GM12878 (cell line): ENCODE results near the gene ZNF333. TPM values are rescaled to one million over a fixed set of nuclear protein-coding genes. Genes with fewer than 3 reads are reported as not detected.

Source experiments
- ATAC-seq: fragments of 200-7000 bp; cut with Tn5 transposase; 3 replicates; pipeline ENCODE4 v1.9.1; 2020; ENCODE audit warnings: mild to moderate bottlenecking, moderate library complexity
- BruUV-seq: library from RNA; stranded (reverse); fragments of 400-500 nt; replicated peaks from 2 replicates; lab custom pipeline; 2021; lab: Mats Ljungman, UMichigan
- CTCF ChIA-PET: fragments of 300-600 bp; sonication (Branson Sonifier 250); formaldehyde crosslinking; extraction: SDS; loops from one replicate; lab custom pipeline; 2021; ENCODE audit warnings: inconsistent platforms; lab: Yijun Ruan, JAX
- POLR2A ChIA-PET: fragments of 350-600 bp; formaldehyde crosslinking; extraction: SDS; loops from one replicate; lab custom pipeline; 2021; ENCODE audit warnings: inconsistent platforms; lab: Charles Lee
- RAD21 ChIA-PET: fragments of 300-600 bp; sonication (Branson Sonifier 250); formaldehyde crosslinking; loops from one replicate; lab custom pipeline; 2023; ENCODE audit warnings: antibody characterized with exemption; ENCODE audit not compliant: unreplicated experiment; lab: Charles Lee
- SMC1A ChIA-PET: fragments of 300-600 bp; sonication (Branson Sonifier 250); formaldehyde crosslinking; loops from one replicate; lab custom pipeline; 2023; ENCODE audit not compliant: unreplicated experiment, uncharacterized antibody; lab: Charles Lee
- DNase-seq: peaks from one replicate; pipeline ENCODE4 v3.0.0-alpha.2; 2011; ENCODE audit warnings: low read depth, low spot score
- FAIRE-seq: peaks from 3 replicates; lab custom pipeline; 2011; peaks lifted over from hg19 to GRCh38; lab: Jason Lieb, UNC
- H2AFZ ChIP-seq: 2 replicates; pipeline ENCODE4 v1.6.0; 2011; ENCODE audit warnings: low read depth, low read length, control low read depth; ENCODE audit not compliant: control insufficient read depth
- H3K27ac ChIP-seq: 2 replicates; pipeline ENCODE4 v1.5.1; 2011; ENCODE audit warnings: control low read depth; ENCODE audit not compliant: control insufficient read depth, insufficient read depth
- H3K27me3 ChIP-seq, 2 experiments: replicated peaks in 1 of 2; 2 replicates each; pipeline versions ENCODE4 v1.6.0 to v1.6.1; 2011; ENCODE audit warnings: low read length in 1 of 2; ENCODE audit not compliant: control insufficient read depth in 2 of 2, insufficient read depth in 2 of 2
- H3K36me3 ChIP-seq, 2 experiments: 2 replicates each; pipeline ENCODE4 v1.5.1; 2011; ENCODE audit warnings: low read length in 1 of 2; ENCODE audit not compliant: control insufficient read depth in 2 of 2, insufficient read depth in 2 of 2
- H3K4me1 ChIP-seq: 2 replicates; pipeline ENCODE4 v1.6.1; 2011; ENCODE audit warnings: mild to moderate bottlenecking, low read length, moderate library complexity, mixed read lengths; ENCODE audit not compliant: control insufficient read depth, insufficient read depth
- H3K4me2 ChIP-seq: 2 replicates; pipeline ENCODE4 v1.6.0; 2011; ENCODE audit warnings: control low read depth; ENCODE audit not compliant: control insufficient read depth, insufficient read depth
- H3K4me3 ChIP-seq: fragments of 200-600 bp; sonication (generic); 2 replicates; pipeline ENCODE4 v1.5.1; 2016
- H3K79me2 ChIP-seq: 2 replicates; pipeline ENCODE4 v1.6.0; 2011; ENCODE audit warnings: low read length; ENCODE audit not compliant: control insufficient read depth, insufficient read depth
- H3K9ac ChIP-seq: 2 replicates; pipeline ENCODE4 v1.8.0; 2011; ENCODE audit warnings: low read length, control low read depth, mixed read lengths; ENCODE audit not compliant: control insufficient read depth, insufficient read depth
- H3K9me3 ChIP-seq: replicated peaks from 3 replicates; pipeline ENCODE4 v1.5.1; 2011; ENCODE audit warnings: mild to moderate bottlenecking, low read length; ENCODE audit not compliant: control insufficient read depth, insufficient read depth
- H4K20me1 ChIP-seq: 2 replicates; pipeline ENCODE4 v1.6.0; 2011; ENCODE audit not compliant: control insufficient read depth, insufficient read depth
- FOS ChIP-seq: IDR thresholded peaks from 3 replicates; pipeline ENCODE4 v1.6.1; 2011; ENCODE audit warnings: borderline replicate concordance; ENCODE audit not compliant: insufficient read length; ENCODE audit errors: extremely low read depth
- IKZF2 ChIP-seq, 2 experiments: fragments of 450-650 bp; IDR thresholded peaks; 2 replicates each; pipeline ENCODE4 v1.6.1; 2017; ENCODE audit warnings: mild to moderate bottlenecking in 2 of 2, moderate library complexity in 2 of 2
- LARP7 ChIP-seq: fragments of 450-650 bp; IDR thresholded peaks from 2 replicates; pipeline ENCODE4 v1.6.1; 2017; ENCODE audit warnings: mild to moderate bottlenecking
- PAX5 ChIP-seq: IDR thresholded peaks from 2 replicates; pipeline ENCODE4 v1.6.1; 2011; ENCODE audit warnings: low read depth, low read length, borderline replicate concordance
- SMAD1 ChIP-seq: fragments of 450-650 bp; IDR thresholded peaks from 2 replicates; pipeline ENCODE4 v1.6.1; 2018; ENCODE audit warnings: mild to moderate bottlenecking, low read depth; ENCODE audit not compliant: partially characterized antibody
- STAT1 ChIP-seq: fragments of 450-650 bp; conservative IDR thresholded peaks from 2 replicates; pipeline ENCODE4 v1.6.1; 2014; ENCODE audit warnings: antibody characterized with exemption, mild to moderate bottlenecking
- ZBTB33 ChIP-seq: fragments of 450-650 bp; IDR thresholded peaks from 2 replicates; pipeline ENCODE4 v1.6.1; 2017; ENCODE audit warnings: mild to moderate bottlenecking
- ZZZ3 ChIP-seq: IDR thresholded peaks from 2 replicates; pipeline ENCODE4 v1.6.1; 2011; ENCODE audit warnings: low read depth; ENCODE audit not compliant: control insufficient read depth, insufficient read length
- WGBS: methylation state at CpG from one replicate; pipeline ENCODE4 v1.1.6; 2016; ENCODE audit warnings: low lambda C conversion rate; ENCODE audit not compliant: insufficient replicate concordance, insufficient coverage; ENCODE audit errors: missing lambda C conversion rate; 5-methylcytosine and 5-hydroxymethylcytosine counted together
- in situ Hi-C: fragments of 300-500 bp; cut with MboI; formaldehyde crosslinking; loops from 9 replicates; pipeline ENCODE4 v1.14.3; 2018; ENCODE audit warnings: mixed read lengths
- intact Hi-C: fragments of 100-400 bp; cut with micrococcal nuclease; formaldehyde crosslinking; loops from one replicate; pipeline ENCODE4 v1.14.2; 2022; ENCODE audit not compliant: unreplicated experiment
- polyA plus RNA-seq, 11 experiments: library from polyadenylated mRNA; depleted of rRNA in 4 of 11; unstranded in 6 of 11; stranded (reverse) in 5 of 11; fragments of >200 nt; fragmentation: Nextera tagmentation in 4 of 11; fragmentation: Illumina TruSeq in 1 of 11; extraction: Ambion mirVana in 4 of 11; extraction: Trizol in 1 of 11; gene quantifications; 1 replicate in 1 of 11; 2 replicates in 10 of 11; pipeline versions ENCODE4 v1.2.1 to v1.2.3, GENCODE V29; 2011 to 2016; ENCODE audit warnings: inconsistent platforms in 2 of 11, missing spikeins in 2 of 11, low read depth in 1 of 11
- total RNA-seq, 4 experiments: library from RNA; depleted of rRNA in 3 of 4; stranded (reverse); fragments of >200 nt in 3 of 4; fragmentation: Illumina TruSeq in 1 of 4; extraction: Trizol in 1 of 4; gene quantifications; 2 replicates each; pipeline versions ENCODE4 v1.2.1 to v1.2.3, GENCODE V29; 2013 to 2021
- TF ChIP-seq, protein P1 (sequence below): fragments of 450-650 bp; IDR thresholded peaks from 2 replicates; pipeline ENCODE4 v1.6.1; 2017; ENCODE audit warnings: mild to moderate bottlenecking, low read depth, inconsistent platforms; ENCODE audit not compliant: poor library complexity, severe bottlenecking
- TF ChIP-seq, protein P2 (sequence below): fragments of 450-650 bp; IDR thresholded peaks from 2 replicates; pipeline ENCODE4 v1.6.1; 2017; ENCODE audit warnings: borderline replicate concordance

Gene ZNF333
- total and polyA plus RNA-seq, 10 of the 15 experiments (the other 5 are each of a cell fraction or from before 2014, with no cell fraction given): 2.3 to 14.1 (median 5.7) TPM

DNA sequence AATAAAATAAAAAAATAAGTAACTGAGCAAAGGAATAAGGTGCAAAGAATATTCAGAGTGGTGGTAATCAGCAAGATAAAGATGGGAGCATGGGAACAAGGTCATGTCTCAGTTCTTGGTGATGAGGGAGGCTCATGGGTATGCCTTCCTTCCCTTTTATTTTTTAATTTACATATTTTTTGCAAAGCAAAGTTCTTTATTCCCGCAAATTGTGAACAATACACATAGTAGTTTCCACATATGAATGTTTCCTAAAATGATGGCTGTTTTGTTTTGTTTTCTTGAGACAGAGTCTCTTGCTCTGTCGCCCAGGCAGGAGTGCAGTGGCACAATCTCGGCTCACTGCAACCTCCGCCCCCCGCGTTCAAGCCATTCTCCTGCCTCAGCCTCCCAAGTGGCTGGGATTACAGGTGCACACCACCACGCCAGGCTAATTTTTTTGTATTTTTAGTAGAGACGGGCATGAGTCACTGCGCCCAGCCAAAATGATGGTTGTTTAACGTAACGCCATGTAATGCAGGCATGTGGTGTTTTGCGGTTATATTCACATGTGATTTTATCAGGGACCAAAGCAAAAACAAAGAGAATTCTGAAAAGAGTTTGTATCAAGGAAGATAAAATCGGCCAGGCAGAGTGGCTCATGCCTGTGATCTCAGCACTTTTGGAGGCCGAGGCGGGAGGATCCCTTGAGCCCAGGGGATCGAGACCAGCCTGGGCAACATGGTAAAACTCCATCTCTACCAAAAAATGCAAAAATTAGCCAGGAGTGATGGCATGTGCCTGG is 93.0 kb downstream of the ZNF333 start:
- FAIRE-seq: no peak
- no peak for TF ChIP-seq PAX5
- TF ChIP-seq LARP7: no peak
- no peak for TF ChIP-seq ZZZ3
- TF ChIP-seq IKZF2 (IDR thresholded peaks at IDR 0.05): no peak
- TF ChIP-seq, protein P1, sequence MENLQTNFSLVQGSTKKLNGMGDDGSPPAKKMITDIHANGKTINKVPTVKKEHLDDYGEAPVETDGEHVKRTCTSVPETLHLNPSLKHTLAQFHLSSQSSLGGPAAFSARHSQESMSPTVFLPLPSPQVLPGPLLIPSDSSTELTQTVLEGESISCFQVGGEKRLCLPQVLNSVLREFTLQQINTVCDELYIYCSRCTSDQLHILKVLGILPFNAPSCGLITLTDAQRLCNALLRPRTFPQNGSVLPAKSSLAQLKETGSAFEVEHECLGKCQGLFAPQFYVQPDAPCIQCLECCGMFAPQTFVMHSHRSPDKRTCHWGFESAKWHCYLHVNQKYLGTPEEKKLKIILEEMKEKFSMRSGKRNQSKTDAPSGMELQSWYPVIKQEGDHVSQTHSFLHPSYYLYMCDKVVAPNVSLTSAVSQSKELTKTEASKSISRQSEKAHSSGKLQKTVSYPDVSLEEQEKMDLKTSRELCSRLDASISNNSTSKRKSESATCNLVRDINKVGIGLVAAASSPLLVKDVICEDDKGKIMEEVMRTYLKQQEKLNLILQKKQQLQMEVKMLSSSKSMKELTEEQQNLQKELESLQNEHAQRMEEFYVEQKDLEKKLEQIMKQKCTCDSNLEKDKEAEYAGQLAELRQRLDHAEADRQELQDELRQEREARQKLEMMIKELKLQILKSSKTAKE: no peak
- TF ChIP-seq SMAD1: no peak
- no peak for TF ChIP-seq ZBTB33
- TF ChIP-seq FOS: no peak
- TF ChIP-seq STAT1: no peak
- TF ChIP-seq, protein P2, sequence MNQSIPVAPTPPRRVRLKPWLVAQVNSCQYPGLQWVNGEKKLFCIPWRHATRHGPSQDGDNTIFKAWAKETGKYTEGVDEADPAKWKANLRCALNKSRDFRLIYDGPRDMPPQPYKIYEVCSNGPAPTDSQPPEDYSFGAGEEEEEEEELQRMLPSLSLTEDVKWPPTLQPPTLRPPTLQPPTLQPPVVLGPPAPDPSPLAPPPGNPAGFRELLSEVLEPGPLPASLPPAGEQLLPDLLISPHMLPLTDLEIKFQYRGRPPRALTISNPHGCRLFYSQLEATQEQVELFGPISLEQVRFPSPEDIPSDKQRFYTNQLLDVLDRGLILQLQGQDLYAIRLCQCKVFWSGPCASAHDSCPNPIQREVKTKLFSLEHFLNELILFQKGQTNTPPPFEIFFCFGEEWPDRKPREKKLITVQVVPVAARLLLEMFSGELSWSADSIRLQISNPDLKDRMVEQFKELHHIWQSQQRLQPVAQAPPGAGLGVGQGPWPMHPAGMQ: no peak
- ChIA-PET POLR2A (no interaction called here), SMC1A (no interaction called here), CTCF (no interaction called here), RAD21 (no interaction called here)
- Histone ChIP-seq H2AFZ (no peak overlapping the region), H4K20me1 (no peaks in the 10 kb centered on the region), H3K27me3 (no peaks in the 10 kb centered on the region), H3K9ac (no peak overlapping the region), H3K36me3 (no peaks in the 10 kb centered on the region), H3K4me2 (no peak overlapping the region), H3K4me1 (peaks cover 24% of the 10 kb centered on the region; the same call in 1 of the 2 replicates), H3K4me3 (no peak overlapping the region), H3K79me2 (no peaks in the 10 kb centered on the region), H3K9me3 (no peaks in the 10 kb centered on the region), H3K27ac (no peak overlapping the region)
- in situ Hi-C loops: no loop called here
- no peak for DNase-seq
- ATAC-seq: no peak
- intact Hi-C loops: loop anchor here (10.0 kb wide), 1 partner anchor 208 kb away; the partner anchor contains the start of gene NDUFB7
- WGBS: 77% methylated on average over 16 of the region's 16 CpGs
- no TSS peak for BruUV-seq
